DOHH2 (cell line): ENCODE results near the gene ADGRA1.

Experiments
- H3F3A ChIP-seq: fragments of 200-600 bp; sonication (generic), shearing (Covaris generic); 2 replicates; pipeline ENCODE4 v1.6.0; 2016; ENCODE audit warnings: antibody characterized with exemption, mild to moderate bottlenecking; ENCODE audit not compliant: control insufficient read depth, insufficient read depth
- H3K27ac ChIP-seq: fragments of 200-600 bp; sonication (generic); 2 replicates; pipeline ENCODE4 v1.5.1; 2014; ENCODE audit warnings: low read depth, mild to moderate bottlenecking, low read length, moderate library complexity
- H3K27me3 ChIP-seq: fragments of 200-600 bp; sonication (generic); 2 replicates; pipeline ENCODE4 v1.6.1; 2014; ENCODE audit warnings: mild to moderate bottlenecking, low read length, mixed read lengths; ENCODE audit not compliant: control insufficient read depth
- H3K36me3 ChIP-seq: fragments of 200-600 bp; sonication (generic); 2 replicates; pipeline ENCODE4 v1.6.1; 2014; ENCODE audit warnings: mild to moderate bottlenecking, low read length, moderate library complexity, mixed read lengths; ENCODE audit not compliant: control insufficient read depth
- H3K4me1 ChIP-seq: fragments of 200-600 bp; sonication (generic); 2 replicates; pipeline ENCODE4 v1.6.1; 2014; ENCODE audit warnings: mild to moderate bottlenecking, low read length, mixed read lengths; ENCODE audit not compliant: control insufficient read depth
- H3K4me2 ChIP-seq: fragments of 200-600 bp; sonication (generic); 2 replicates; pipeline ENCODE4 v1.6.0; 2014; ENCODE audit warnings: mild to moderate bottlenecking, low read length, moderate library complexity
- H3K4me3 ChIP-seq: fragments of 200-600 bp; sonication (generic); 2 replicates; pipeline ENCODE4 v1.5.1; 2014; ENCODE audit warnings: mild to moderate bottlenecking, low read length, mixed read lengths
- H3K79me2 ChIP-seq: fragments of 200-600 bp; sonication (generic); 2 replicates; pipeline ENCODE4 v1.6.1; 2014; ENCODE audit warnings: mild to moderate bottlenecking, low read length, mixed read lengths; ENCODE audit not compliant: control insufficient read depth
- H3K9me2 ChIP-seq: fragments of 200-600 bp; sonication (generic); replicated peaks from 2 replicates; pipeline ENCODE4 v1.6.1; 2014; ENCODE audit warnings: mild to moderate bottlenecking, low read length, mixed read lengths; ENCODE audit not compliant: control insufficient read depth
- H3K9me3 ChIP-seq: fragments of 200-600 bp; sonication (generic); 2 replicates; pipeline ENCODE4 v1.6.1; 2014; ENCODE audit warnings: antibody characterized with exemption, low read length, mixed read lengths; ENCODE audit not compliant: control insufficient read depth, insufficient read depth
- H4K20me1 ChIP-seq: fragments of 200-600 bp; sonication (generic); 2 replicates; pipeline ENCODE4 v1.6.0; 2014; ENCODE audit warnings: low read depth, mild to moderate bottlenecking, antibody characterized with exemption, low read length, moderate library complexity; ENCODE audit not compliant: control insufficient read depth, insufficient read depth
- EZH2phosphoT487 ChIP-seq: fragments of 200-600 bp; sonication (generic); IDR thresholded peaks from 2 replicates; pipeline ENCODE4 v1.6.1; 2017; ENCODE audit warnings: borderline replicate concordance, mild to moderate bottlenecking, antibody characterized with exemption, low read length, moderate library complexity, mixed read lengths
- TF ChIP-seq, protein P1 (sequence below): fragments of 200-600 bp; sonication (generic); IDR thresholded peaks from one replicate; pipeline ENCODE4 v1.5.1; 2014; ENCODE audit warnings: antibody characterized with exemption, mild to moderate bottlenecking, low read depth, low read length; ENCODE audit not compliant: poor library complexity, severe bottlenecking

ADGRA1 gene

DNA sequence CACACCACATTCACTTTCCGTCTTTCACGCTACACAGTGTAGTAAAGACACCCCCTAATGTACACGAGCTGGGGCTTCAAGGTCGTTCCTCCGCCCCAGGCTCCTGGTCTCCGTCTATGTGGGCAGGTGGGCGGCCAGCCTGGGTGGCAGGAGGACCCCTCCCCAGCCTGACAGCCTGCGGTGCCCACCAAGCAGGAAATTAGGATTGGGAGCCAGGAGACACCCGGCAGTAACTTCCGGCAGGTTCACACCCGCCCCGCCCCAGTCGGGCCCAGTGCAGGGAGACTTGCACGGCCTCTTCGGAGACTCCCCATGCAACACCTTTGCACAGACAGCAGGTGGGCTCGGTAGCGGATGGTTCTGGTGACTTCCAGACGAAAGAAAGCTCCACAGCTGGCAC is 27.7 kb upstream of the ADGRA1 start:
- no peak overlapping the region for H3K4me2 ChIP-seq
- no peaks in the 10 kb centered on the region for H3K36me3 ChIP-seq
- no peaks in the 10 kb centered on the region for H4K20me1 ChIP-seq
- H3K9me3 ChIP-seq = peaks cover 23% of the 10 kb centered on the region; the same call in 1 of the 2 replicates
- H3K79me2 ChIP-seq = no peaks in the 10 kb centered on the region
- H3K27ac ChIP-seq = no peak overlapping the region
- H3K4me1 ChIP-seq = no peaks in the 10 kb centered on the region
- no peaks in the 10 kb centered on the region for H3K27me3 ChIP-seq
- no peaks in the 10 kb centered on the region for H3K9me2 ChIP-seq
- TF ChIP-seq EZH2phosphoT487 = no peak
- TF ChIP-seq, protein P1, sequence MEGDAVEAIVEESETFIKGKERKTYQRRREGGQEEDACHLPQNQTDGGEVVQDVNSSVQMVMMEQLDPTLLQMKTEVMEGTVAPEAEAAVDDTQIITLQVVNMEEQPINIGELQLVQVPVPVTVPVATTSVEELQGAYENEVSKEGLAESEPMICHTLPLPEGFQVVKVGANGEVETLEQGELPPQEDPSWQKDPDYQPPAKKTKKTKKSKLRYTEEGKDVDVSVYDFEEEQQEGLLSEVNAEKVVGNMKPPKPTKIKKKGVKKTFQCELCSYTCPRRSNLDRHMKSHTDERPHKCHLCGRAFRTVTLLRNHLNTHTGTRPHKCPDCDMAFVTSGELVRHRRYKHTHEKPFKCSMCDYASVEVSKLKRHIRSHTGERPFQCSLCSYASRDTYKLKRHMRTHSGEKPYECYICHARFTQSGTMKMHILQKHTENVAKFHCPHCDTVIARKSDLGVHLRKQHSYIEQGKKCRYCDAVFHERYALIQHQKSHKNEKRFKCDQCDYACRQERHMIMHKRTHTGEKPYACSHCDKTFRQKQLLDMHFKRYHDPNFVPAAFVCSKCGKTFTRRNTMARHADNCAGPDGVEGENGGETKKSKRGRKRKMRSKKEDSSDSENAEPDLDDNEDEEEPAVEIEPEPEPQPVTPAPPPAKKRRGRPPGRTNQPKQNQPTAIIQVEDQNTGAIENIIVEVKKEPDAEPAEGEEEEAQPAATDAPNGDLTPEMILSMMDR = no peak
- no peaks in the 10 kb centered on the region for H3F3A ChIP-seq
- no peak overlapping the region for H3K4me3 ChIP-seq

DNA sequence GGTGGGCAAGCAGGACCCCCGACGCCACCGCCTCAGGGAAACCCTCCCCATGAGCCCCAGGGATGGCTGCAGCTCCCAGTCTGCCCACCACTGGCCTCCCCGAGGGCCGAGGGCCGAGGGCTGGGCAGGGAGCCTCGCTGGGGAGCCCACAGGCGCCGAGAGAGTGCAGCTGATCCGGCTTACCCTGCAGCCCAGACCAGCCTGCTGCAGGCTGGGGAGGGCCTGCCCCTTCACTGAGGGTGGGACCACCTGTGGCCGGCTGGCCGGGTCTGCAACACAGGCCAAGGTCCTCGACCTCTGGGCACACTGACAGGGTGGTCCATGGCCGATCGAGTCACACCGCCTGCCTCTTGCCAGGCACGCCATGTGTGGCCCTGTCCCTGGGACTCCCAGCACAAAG is 27.3 kb upstream of the ADGRA1 start:
- Histone ChIP-seq H3K27me3 (no peaks in the 10 kb centered on the region), H3K9me2 (no peaks in the 10 kb centered on the region), H3K4me1 (no peaks in the 10 kb centered on the region), H3K79me2 (no peaks in the 10 kb centered on the region), H3K4me2 (no peak overlapping the region), H3K4me3 (no peak overlapping the region), H3K9me3 (peaks cover 25% of the 10 kb centered on the region; the same call in 1 of the 2 replicates), H3K27ac (no peak overlapping the region), H3K36me3 (no peaks in the 10 kb centered on the region), H3F3A (no peaks in the 10 kb centered on the region), H4K20me1 (no peaks in the 10 kb centered on the region)
- TF ChIP-seq, protein P1 = no peak
- TF ChIP-seq EZH2phosphoT487 = no peak

DNA sequence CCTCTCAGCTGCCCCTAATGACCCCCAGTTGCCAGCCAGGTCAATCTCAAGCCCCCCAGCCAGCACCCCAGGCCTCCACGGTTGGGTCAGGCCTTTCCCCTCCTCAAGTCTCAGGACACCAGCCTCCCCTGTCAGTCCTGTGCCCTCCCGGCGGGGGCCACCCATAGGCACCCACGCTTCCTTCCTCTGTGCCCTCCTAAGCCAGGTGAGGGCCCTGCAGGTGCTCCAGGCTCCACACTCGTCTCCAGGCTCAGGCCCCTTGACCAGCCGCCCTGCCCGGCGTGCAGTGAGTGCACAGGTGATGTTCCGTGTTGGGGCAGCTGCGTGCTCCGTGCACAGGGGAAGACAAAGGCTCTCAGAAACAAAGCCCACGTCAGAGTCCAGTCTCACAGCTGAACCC is 26.8 kb upstream of the ADGRA1 start:
- no peak overlapping the region for H3K27ac ChIP-seq
- H3K27me3 ChIP-seq = no peaks in the 10 kb centered on the region
- no peak overlapping the region for H3K4me2 ChIP-seq
- TF ChIP-seq, protein P1 = no peak
- no peak for TF ChIP-seq EZH2phosphoT487
- H3K36me3 ChIP-seq = no peaks in the 10 kb centered on the region
- H3K9me3 ChIP-seq = peaks cover 26% of the 10 kb centered on the region; the same call in 1 of the 2 replicates
- H3K9me2 ChIP-seq = no peaks in the 10 kb centered on the region
- no peak overlapping the region for H3K4me3 ChIP-seq
- no peaks in the 10 kb centered on the region for H3K79me2 ChIP-seq
- H3K4me1 ChIP-seq = no peaks in the 10 kb centered on the region
- no peaks in the 10 kb centered on the region for H3F3A ChIP-seq
- H4K20me1 ChIP-seq = no peaks in the 10 kb centered on the region
